ENCODE measurements around the gene LRPAP1. TPM values are rescaled to one million over a fixed set of nuclear protein-coding genes. Genes with fewer than 3 reads are reported as not detected.

The LRPAP1 gene
- total and polyA plus RNA-seq, 2 experiments from 2014 or later = 231 to 296 TPM

- H3K4me3 ChIP-seq = no peak overlapping the region
- TF ChIP-seq, protein P1, sequence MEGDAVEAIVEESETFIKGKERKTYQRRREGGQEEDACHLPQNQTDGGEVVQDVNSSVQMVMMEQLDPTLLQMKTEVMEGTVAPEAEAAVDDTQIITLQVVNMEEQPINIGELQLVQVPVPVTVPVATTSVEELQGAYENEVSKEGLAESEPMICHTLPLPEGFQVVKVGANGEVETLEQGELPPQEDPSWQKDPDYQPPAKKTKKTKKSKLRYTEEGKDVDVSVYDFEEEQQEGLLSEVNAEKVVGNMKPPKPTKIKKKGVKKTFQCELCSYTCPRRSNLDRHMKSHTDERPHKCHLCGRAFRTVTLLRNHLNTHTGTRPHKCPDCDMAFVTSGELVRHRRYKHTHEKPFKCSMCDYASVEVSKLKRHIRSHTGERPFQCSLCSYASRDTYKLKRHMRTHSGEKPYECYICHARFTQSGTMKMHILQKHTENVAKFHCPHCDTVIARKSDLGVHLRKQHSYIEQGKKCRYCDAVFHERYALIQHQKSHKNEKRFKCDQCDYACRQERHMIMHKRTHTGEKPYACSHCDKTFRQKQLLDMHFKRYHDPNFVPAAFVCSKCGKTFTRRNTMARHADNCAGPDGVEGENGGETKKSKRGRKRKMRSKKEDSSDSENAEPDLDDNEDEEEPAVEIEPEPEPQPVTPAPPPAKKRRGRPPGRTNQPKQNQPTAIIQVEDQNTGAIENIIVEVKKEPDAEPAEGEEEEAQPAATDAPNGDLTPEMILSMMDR (IDR thresholded peaks at IDR 0.05; ENCODE audit: low read depth, low read length) = no peak
- no peak for DNase-seq (ENCODE audit: low read depth in 1 of 2, low spot score in 1 of 2)
- H3K36me3 ChIP-seq = peaks cover 27% of the 10 kb centered on the region
- no peaks in the 10 kb centered on the region for H3K27me3 ChIP-seq
- no peaks in the 10 kb centered on the region for H3K4me1 ChIP-seq (ENCODE audit: low read depth)
- H3K9me3 ChIP-seq (ENCODE audit: low read depth) = no peaks in the 10 kb centered on the region
- H3K27ac ChIP-seq = no peak overlapping the region
Measured at GRCh38 chr4:3521621-3522325, 10.4 kb downstream of the LRPAP1 start.

DNA sequence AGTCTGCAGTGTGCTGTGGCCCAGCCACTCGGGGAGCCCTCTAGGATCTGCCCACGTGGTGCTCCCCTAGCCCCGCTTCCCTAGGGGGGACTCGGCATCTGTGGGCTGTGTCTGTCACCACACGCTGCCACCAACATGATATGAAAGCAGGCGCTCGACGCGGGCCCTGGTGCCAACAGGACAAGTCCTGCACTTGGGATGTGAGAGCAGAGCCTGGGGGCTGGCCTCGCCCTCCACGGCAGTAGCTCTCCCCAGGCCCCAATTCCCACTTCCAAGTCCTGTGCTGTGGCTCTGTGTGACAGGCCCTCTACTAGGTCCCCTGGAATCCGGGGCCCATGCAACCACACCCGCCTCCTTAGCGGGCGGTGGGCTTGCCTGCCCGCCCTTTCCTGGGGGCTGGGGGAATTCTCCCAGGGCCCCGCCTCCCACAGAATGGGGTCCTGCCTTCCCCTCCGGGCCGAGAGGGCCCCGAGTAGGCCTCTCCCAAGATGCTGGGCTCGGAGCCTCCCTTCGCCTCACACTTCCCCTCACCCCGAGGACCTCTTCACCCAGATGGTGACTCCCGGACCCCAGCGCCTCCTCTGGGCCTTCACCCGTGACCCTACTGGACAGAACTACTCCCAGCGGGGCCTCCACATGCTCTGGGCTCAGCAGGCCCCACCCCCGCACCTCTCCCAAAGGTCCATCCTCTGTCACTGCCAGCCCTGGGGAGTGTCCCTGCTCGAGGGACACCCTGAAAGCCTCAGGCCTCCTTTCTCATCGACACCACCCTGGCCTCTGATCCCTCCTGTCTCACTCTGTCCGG lies 11.2 kb downstream of the LRPAP1 start:
- Histone ChIP-seq H3K4me1 (ENCODE audit: low read depth) (no peaks in the 10 kb centered on the region), H3K9me3 (ENCODE audit: low read depth) (no peaks in the 10 kb centered on the region), H3K27ac (no peak overlapping the region), H3K36me3 (peaks cover 32% of the 10 kb centered on the region), H3K4me3 (no peak overlapping the region), H3K27me3 (no peaks in the 10 kb centered on the region)
- DNase-seq (ENCODE audit: low read depth in 1 of 2, low spot score in 1 of 2) = no peak
- TF ChIP-seq, protein P1 (IDR thresholded peaks at IDR 0.05; ENCODE audit: low read depth, low read length) = no peak

DNA sequence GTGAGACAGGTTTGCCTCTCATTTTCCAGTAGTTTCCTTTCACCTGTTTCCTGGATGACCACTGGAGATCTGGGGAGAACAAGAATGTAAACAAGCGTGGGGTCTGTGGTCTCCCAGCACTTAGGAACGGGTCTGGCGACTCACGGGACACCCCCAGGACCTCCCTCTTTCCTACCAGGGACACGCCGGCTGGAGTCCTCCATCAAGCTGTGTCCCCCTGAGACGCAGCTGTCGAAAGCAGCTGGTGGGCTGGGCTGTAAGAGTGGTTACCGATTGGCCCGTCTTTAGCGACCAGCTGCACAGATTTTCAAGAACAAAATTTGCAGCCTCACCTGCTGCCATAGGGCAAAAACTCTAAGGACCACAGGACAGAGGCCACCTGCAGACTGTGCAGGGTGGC lies 11.9 kb downstream of the LRPAP1 start:
- Histone ChIP-seq H3K27ac (no peak overlapping the region), H3K9me3 (ENCODE audit: low read depth) (no peaks in the 10 kb centered on the region), H3K27me3 (no peaks in the 10 kb centered on the region), H3K4me3 (no peak overlapping the region), H3K36me3 (peaks cover 35% of the 10 kb centered on the region), H3K4me1 (ENCODE audit: low read depth) (no peaks in the 10 kb centered on the region)
- DNase-seq (ENCODE audit: low read depth in 1 of 2, low spot score in 1 of 2) = no peak
- TF ChIP-seq, protein P1 (IDR thresholded peaks at IDR 0.05; ENCODE audit: low read depth, low read length) = no peak

- peaks cover 35% of the 10 kb centered on the region for H3K36me3 ChIP-seq
- no peak for DNase-seq (ENCODE audit: low read depth in 1 of 2, low spot score in 1 of 2)
- TF ChIP-seq, protein P1 (IDR thresholded peaks at IDR 0.05; ENCODE audit: low read depth, low read length) = no peak
- H3K4me3 ChIP-seq = no peak overlapping the region
- H3K27ac ChIP-seq = no peak overlapping the region
- H3K4me1 ChIP-seq (ENCODE audit: low read depth) = no peaks in the 10 kb centered on the region
- H3K9me3 ChIP-seq (ENCODE audit: low read depth) = no peaks in the 10 kb centered on the region
- no peaks in the 10 kb centered on the region for H3K27me3 ChIP-seq
Measured at GRCh38 chr4:3519468-3520264, 12.6 kb downstream of the LRPAP1 start.

GRCh38 chr4:3518941-3519340 lies 13.3 kb downstream of the LRPAP1 start:
- Histone ChIP-seq H3K27me3 (no peaks in the 10 kb centered on the region), H3K9me3 (ENCODE audit: low read depth) (no peaks in the 10 kb centered on the region), H3K36me3 (peaks cover 41% of the 10 kb centered on the region), H3K4me3 (no peak overlapping the region), H3K4me1 (ENCODE audit: low read depth) (no peaks in the 10 kb centered on the region), H3K27ac (no peak overlapping the region)
- no peak for DNase-seq (ENCODE audit: low read depth in 1 of 2, low spot score in 1 of 2)
- TF ChIP-seq, protein P1 (IDR thresholded peaks at IDR 0.05; ENCODE audit: low read depth, low read length) = no peak
